Activated CD8-positive, alpha-beta memory T cell treated with anti-CD3 and anti-CD28 coated beads, Interleukin-2, amount 50 U/mL, for 24 hours (primary cell): ENCODE results near the gene OR2H2.

Experiments used
- DNase-seq: peaks from one replicate; pipeline ENCODE4 v3.0.0-alpha.2; 2020; ENCODE audit errors: extremely low read depth

OR2H2 gene

DNA sequence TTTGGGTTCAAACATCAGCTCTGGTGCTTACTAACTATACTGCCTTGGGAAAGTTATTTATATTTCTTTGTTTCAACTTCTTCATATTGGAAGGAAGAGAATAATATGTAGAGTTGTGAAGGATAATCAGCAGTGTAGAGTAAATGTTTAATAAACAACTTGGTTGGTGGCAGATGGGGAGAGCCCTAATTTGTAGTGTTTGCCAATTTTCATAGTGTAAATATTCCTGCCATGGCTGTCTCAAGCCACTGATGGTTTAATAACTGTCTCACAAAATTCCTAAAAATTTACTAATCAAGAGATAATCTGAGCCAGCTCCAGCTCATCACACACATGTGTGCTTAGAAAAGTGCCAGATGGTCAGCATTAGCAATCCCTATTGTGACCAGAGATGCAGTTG is at the start of gene OR2H2:
OR2H2 (plus strand) TSS at position 301 of the 400 bp plus-strand sequence. CDS start 2,824 bp downstream, outside the sequence.
- no peak for DNase-seq

DNA sequence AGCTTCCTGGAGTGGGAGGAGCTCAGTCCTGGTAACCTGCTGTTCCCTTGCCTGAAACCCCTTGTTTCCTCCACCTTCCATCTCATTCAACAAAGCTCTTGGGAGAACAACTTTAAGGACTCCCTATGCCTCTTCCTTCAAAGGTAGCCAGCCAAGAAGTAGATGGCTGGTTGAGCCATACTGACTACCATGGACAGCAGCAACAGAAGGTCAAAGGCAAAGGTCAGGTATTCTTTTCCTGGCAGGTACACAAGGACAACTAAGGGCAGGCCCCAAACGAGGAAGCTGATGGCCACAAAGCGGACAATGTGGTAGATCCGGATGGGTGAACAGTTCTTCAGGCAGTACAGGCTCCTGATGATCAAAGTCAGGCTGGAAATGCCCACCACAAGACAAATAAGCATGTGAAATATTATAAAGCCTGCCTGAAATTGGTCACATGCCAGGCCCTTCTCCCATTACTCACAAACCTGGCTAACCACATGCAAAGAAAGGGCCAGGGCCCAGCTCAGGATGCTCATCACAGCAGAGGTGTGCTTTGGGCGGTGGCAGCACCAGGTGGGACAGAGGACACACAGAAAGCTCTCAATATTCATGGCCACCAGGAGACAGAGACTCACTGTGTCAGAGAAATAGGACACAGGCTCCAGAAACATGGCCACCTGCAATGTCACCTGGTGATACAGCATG is 47.1 kb upstream of the OR2H2 start:
- no peak for DNase-seq

DNA sequence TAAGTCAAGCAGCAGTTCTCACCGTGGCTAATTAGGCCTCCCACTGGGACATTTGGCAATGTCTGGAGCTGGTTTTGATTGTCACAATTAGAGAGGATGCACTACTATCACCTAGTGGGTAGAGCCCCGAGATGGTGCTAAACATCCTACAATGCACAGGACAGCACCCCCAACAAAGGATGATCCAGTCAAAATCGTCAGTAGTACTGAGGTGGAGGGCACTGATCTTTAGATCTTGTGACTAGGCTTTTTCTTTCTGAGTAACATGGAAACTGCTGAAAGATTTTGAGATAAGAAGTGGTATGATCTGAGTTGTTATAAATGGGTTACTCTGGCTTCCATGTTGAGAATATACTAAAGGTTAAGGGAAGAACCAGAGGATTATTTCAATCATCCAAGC is 37.3 kb upstream of the OR2H2 start:
- DNase-seq: no peak

DNA sequence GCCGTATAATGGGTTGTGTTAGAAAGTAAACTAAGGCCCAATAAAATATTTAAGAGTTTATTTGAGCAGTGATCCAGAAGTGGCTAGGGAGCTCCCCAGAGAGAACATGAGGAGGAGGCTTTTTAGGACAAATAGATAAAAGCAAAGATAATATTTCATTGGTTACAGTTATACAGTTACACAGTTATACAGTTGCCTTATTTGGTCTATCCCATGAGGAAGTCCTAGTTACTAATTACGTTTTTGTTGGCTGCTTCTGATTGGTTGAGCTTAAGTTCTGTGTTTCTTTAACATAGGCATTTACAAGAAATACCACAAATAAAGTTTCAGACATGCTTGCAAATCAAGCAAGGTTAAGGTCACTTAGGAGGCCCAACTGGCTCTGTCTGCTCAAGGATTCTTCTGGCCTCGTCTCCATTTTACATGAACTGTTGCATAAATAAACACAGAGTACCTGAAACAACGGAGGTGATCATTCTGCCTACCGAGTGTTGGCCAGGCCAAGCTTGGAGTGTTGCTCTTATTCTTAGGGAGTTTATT is 32.3 kb upstream of the OR2H2 start:
- DNase-seq: no peak

DNA sequence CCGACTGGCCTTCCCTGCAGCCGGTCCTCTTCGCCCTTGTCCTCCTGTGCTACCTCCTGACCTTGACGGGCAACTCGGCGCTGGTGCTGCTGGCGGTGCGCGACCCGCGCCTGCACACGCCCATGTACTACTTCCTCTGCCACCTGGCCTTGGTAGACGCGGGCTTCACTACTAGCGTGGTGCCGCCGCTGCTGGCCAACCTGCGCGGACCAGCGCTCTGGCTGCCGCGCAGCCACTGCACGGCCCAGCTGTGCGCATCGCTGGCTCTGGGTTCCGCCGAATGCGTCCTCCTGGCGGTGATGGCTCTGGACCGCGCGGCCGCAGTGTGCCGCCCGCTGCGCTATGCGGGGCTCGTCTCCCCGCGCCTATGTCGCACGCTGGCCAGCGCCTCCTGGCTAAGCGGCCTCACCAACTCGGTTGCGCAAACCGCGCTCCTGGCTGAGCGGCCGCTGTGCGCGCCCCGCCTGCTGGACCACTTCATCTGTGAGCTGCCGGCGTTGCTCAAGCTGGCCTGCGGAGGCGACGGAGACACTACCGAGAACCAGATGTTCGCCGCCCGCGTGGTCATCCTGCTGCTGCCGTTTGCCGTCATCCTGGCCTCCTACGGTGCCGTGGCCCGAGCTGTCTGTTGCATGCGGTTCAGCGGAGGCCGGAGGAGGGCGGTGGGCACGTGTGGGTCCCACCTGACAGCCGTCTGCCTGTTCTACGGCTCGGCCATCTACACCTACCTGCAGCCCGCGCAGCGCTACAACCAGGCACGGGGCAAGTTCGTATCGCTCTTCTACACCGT is 31.5 kb upstream of the OR2H2 start:
- DNase-seq: no peak

DNA sequence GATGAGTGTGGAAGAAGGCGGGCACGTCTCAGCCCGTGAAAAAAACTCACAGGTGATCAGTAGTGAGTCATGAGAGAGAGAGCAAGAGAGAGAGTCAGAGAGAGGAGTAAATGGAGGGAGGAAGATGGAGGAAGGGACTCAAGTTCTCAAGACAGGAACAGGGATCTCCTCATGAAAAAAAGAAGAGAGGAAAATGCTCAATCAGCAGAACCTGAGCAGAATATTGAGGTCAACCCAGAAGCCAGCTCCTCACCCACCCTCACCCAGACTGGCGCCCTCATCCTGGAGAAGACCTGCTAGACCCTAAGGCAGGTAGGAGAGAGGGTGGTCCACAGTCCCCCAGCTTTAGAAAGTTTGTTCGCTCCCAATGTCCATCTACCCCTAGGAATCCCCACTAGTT is 30.2 kb upstream of the OR2H2 start:
- no peak for DNase-seq

DNA sequence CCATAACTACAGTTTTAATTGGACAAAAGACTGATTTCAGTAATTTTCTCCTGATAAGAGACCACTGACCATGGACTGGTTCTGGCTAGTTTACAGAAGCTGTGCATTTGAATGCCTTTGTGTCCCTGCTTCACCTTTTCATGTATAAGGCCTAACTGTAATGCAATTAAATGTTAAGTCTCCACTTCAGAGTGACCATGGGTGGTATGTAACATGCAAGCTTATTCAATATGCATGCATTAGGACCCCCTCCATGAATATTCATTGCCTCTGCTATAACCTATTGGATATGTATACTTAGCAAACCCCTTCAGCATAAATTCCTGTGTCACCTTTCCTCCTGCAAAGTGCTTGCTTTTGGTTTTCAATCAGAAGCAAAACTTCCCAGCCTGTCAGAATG is 27.6 kb upstream of the OR2H2 start:
- no peak for DNase-seq

DNA sequence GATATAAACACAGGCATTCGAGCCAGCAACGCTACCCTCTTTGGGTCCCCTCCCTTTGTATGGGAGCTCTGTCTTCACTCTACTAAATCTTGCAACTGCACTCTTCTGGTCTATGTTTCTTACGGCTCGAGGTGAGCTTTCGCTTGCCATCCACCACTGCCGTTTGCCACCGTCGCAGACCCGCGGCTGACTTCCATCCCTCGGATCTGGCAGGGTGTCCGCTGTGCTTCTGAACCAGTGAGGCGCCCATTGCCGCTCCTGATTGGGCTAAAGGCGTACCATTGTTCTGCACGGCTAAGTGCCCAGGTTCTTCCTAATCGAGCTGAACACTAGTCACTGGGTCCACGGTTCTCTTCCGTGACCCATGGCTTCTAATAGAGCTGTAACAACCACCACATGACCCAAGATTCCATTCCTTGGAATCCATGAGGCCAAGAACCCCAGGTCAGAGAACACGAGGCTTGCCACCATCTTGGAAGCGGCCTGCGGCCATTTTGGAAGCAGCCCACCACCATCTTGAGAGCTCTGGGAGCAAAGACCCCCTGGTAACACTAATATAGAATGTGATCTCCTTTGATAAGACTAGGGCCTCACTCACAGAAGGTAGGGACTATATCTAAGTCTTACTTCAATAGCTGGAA is 26.4 kb upstream of the OR2H2 start:
- no peak for DNase-seq

DNA sequence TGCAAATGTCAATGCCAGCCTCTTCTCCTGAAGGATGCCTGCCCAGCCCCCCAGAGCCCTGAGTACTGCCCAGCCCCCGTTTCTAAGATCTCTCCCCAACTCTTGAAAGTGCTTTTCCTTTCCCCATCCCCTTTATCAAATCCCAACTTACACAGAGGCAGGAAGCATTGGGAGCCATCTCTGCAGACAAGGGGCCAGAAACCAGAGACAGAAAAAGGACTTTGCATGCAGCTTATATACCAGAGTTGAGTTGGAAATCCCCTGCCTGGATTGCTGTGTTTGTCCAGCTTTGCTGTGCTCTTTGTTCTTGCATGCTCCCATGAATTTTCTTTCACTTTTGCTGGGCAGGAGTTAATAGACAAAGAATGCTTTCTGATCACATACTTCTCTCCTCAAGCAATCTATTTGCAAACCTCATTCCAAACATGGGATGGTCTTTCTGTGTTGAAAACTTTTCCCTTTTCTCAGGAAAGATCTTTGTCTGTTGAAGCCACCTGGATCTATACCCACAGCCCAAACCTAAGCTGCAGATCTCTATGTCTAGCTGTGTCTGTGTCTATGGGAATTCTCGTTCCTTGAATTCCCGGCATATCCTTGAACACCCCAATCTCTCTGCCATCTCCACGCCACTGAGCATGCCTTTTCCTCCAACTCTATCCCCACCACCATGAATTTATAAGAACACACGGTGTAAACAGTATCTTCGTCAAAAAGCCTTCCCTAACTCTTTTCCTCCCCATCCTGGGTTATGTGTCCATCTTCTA is 25.2 kb upstream of the OR2H2 start, which contains the start of gene UBD:
UBD (minus strand) TSS at position 209 of the 764 bp plus-strand sequence; CDS start at position 178, 31 bp downstream.
- DNase-seq: no peak

DNA sequence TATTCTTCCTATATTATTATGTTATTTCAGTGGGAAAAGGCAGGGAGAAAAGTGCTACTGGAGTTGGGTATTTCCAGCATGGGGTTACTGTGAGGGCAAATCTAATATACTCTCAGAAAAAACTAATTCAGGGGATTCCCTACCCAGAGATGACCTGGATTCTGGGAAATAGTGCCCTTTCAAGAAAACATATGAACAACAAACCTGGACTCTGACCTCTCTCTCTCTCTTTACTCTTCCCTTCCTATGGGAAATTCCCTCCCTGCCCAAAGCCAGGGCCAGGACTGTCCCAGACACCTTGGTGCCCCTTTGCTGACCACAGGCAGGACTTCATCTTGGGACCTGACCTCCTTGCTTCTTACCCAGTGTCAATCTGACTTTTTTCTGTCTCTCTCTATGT is 23.8 kb upstream of the OR2H2 start:
- no peak for DNase-seq

DNA sequence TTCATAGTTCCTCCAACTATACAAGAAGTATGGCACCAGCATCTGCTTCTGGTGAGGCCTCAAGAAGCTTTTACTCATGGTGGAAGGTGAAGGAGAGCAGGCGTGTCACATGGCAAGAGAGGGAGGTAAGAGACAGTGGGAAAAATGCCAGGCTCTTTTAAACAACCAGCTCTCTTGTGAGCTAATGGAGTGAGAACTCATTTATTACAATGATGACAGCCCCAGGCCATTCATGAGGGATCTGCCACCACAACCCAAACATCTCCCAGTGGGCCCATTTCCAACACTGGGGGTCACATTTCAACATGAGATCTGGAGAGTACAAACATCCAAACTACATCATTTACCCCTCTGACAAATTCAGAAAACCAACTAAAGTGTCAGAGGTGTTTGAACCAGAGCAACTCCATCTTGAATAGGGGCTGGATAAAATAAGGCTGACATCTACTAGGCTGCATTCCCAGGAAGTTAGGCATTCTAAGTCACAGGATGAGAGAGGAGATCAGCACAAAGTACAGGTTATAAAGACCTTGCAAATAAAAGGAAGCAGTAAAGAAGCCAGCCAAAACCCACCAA is 23.2 kb upstream of the OR2H2 start:
- DNase-seq: no peak

DNA sequence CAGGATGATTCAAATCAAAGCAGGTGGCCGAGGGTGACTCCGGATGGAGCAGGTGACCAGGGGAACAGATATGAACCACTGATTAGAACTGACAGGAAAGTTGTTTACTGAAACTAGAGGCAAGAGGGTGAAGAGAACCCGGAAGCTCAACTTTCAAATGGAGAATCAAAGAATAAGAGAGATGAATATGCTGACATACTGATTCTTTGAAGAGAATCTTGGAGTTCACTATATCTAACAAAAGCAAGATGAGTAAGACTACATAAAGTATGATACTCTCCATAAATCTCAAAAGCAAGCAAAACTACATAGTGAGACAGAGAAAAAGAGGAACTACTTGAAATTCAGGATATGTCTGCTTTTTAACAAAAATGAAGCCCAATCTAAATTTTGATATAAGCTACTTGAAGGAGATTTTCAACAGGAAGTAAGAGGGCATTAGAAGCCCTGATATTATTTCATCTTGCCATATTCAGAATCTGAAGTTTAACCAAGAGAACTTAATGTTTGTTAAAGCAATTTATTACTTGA is 21.4 kb upstream of the OR2H2 start:
- no peak for DNase-seq

DNA sequence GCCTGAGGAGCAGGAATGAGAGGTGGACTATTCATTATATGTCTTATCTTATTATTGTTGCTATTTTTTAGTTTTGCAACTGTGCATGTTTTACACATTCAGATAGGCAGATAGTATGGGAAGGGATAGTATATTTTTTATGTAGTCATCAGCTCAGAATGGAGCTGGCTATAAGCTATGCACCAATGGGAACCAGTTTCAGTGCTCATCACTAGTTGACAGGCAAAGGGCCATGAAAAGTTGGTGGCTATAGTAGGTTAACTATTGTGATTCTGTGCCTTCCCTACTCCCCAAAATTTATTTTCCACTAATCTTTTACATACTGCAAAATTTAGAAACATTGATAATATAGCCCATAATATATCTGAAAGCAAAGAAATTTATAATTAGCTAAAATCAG is 20.0 kb upstream of the OR2H2 start:
- no peak for DNase-seq

DNA sequence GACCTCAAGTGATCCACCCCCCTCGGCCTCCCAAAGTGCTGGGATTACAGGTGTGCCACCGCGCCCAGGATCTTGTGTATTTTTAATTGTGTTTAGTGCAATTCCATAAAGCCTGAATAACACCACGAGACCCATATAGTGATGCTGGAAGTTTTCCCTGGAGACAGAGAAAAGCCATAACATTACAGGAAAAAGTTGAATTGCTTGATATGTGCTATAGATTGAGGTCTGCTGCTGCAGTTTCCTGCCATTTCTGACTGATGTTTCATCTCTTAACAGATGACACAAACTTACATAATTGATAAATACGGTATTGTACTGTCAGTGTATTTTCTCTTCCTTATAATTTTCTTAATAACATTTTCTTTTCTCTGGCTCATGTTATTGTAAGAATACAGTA is 18.1 kb upstream of the OR2H2 start:
- no peak for DNase-seq

DNA sequence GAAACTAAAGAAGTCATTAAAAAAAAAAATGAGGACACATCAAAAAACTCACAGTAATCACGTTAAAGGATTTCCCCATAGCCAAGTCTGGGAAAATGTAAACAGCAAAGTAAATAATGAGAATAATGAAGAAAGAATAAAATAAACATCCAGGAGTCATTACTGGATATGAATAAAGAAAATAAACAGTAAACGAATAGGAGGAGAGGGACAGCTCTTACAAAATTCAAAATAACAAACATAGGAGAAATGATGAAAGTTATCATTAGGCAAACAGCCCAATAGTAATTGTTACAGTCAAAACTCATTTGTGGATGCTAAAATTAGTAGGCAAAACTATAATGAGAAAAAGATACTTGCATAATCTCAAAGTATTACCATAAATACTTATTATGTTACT is 17.4 kb upstream of the OR2H2 start:
- DNase-seq: no peak

DNA sequence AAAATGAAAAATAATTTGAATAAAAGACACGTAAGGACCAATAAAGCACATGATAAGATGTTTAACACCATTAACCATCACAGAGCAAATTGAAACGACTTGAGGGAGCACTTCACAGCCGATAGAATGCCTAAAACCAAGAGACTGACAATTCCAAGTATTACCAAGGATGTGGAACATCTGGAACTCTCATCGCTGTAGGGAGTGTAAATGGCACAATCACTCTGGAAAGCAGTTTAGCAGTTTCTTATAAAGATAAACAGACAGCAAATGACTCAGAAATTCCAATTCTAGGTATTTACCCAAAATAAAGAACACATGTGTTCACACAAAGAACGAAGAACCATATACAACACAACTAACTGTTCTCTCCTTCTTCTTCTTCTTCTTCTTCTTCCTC is 16.9 kb upstream of the OR2H2 start:
- DNase-seq: no peak

DNA sequence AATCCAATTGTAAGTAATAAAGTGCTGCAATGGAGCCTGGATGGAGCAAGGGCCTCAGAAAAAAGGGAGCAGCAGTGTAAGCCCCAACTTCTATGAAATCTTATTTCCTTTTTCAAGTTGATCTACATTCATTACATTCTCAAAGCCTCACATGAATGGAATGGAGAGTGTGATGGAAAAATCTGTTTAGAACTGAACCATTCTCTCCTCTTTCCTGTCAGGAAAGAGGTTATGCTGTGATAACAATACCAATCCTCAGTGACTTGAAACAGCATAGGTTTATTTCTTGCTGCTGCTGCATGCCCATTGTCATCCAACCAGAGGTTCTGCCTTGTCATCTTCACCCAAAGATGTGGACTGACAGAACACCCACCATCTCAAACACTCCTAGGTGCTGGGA is 8.9 kb upstream of the OR2H2 start:
- no peak for DNase-seq

DNA sequence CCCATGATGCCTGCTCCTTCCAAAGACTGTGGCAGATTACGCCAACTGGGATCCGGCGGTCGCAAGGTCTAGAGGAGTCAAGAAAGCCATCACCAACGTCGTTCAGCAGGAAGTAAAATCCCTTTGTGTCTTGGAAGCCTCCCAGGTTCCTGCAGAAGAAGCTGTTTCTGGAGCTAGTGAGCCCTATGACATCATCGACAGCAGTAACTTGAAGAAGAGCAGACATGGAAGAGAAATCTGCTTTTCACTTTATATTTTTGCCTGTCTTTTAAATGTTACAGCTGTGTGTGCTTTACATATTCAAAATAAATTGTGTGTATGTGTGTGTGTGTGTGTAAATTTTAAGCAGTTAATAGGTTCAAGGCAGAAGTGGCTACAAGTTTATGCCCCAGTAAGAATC is 7.4 kb upstream of the OR2H2 start:
- DNase-seq: no peak

DNA sequence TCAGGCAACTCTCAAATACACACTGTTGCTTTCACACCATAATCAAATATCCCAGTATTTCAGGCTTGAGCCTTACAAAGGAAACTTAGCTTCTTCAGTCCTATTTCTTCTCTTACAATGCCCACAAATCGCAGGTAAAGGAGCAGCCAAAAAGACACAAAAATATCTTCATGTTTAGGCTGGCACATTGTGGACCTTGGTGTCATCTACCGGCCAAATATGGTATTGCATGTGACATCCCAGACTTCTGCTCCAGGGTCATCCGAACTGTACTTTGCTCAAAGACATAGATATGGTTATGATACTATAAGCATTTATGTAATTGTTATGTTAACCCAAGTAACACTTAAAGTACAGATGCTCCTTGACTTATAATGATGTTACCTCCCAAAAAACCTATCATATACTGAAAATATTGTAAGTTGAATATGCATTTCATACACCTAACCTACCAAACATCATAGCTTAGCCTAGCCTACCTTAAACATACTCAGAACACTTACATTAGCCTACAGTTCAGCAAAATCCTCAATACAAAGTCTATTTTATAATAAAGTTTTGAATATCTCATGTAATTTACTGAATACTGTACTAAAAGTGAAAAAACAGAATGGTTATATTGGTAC is 4.6 kb downstream of the OR2H2 start:
- peak; percentile 13 for DNase-seq

DNA sequence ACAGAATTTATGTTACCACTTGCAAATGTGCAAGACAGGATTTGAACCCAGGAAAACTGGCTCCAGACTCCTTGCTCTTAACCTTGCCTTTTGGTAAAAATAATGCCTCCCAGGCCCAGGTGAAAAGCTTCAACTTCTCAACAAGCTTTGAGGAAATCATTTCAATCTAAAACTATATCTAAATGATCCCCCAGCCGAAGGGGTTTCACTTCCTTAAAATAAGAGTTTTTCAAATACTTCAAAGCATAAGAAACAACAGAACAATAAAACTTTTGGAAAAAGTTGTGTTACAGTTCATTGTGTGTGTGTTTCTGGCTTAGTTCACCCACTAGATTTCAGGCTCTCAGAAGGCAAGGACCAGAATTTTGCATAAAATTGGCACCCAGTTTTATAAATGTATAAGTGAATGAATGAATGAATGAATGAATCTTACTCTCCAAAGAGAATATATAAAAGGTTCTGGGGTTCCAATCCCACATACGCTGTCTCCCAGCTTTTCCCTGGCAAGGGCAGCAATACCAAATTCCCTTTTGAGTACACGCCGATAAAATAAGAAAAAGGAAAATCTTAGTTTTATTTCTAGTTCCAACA is 5.4 kb downstream of the OR2H2 start:
- no peak for DNase-seq
